Osteoblast (primary cell): ENCODE measurements around the gene C6orf136. TPM values are rescaled to one million over a fixed set of nuclear protein-coding genes. Genes with fewer than 3 reads are reported as not detected.

ENCODE experiments used
- DNase-seq: peaks from one replicate; pipeline ENCODE4 v3.0.0; 2011; ENCODE audit warnings: low spot score, mixed read lengths; ENCODE audit not compliant: insufficient read length; ENCODE audit errors: missing footprints
- H2AFZ ChIP-seq: 2 replicates; pipeline ENCODE4 v1.6.0; 2011; ENCODE audit warnings: mild to moderate bottlenecking, low read length
- H3K27ac ChIP-seq: 2 replicates; pipeline ENCODE4 v1.5.1; 2011; ENCODE audit warnings: mild to moderate bottlenecking, low read depth, low read length, moderate library complexity
- H3K27me3 ChIP-seq: 2 replicates; pipeline ENCODE4 v1.6.0; 2012; ENCODE audit warnings: mild to moderate bottlenecking, control low read depth, inconsistent platforms, low read length, moderate library complexity; ENCODE audit not compliant: insufficient read depth
- H3K36me3 ChIP-seq: 2 replicates; pipeline ENCODE4 v1.5.1; 2011; ENCODE audit warnings: mild to moderate bottlenecking, low read length, control low read depth, moderate library complexity; ENCODE audit not compliant: insufficient read depth
- H3K4me1 ChIP-seq: 2 replicates; pipeline ENCODE4 v1.5.1; 2011; ENCODE audit warnings: mild to moderate bottlenecking, low read length, control low read depth, moderate library complexity; ENCODE audit not compliant: insufficient read depth
- H3K4me2 ChIP-seq: 2 replicates; pipeline ENCODE4 v1.6.0; 2011; ENCODE audit warnings: mild to moderate bottlenecking, low read length; ENCODE audit not compliant: insufficient read depth
- H3K4me3 ChIP-seq: fragments of 200-600 bp; sonication (generic); 3 replicates; pipeline ENCODE4 v1.5.1; 2012; ENCODE audit warnings: mild to moderate bottlenecking, low read length, inconsistent platforms; ENCODE audit not compliant: insufficient read depth
- H3K79me2 ChIP-seq: 2 replicates; pipeline ENCODE4 v1.6.0; 2012; ENCODE audit warnings: mild to moderate bottlenecking, low read length, control low read depth, inconsistent platforms; ENCODE audit not compliant: insufficient read depth
- H3K9me3 ChIP-seq: 2 replicates; pipeline ENCODE4 v1.5.1; 2011; ENCODE audit warnings: low read depth, low read length, control low read depth
- H4K20me1 ChIP-seq: 2 replicates; pipeline ENCODE4 v1.6.0; 2012; ENCODE audit warnings: mild to moderate bottlenecking, low read length, control low read depth; ENCODE audit not compliant: insufficient read depth
- total RNA-seq: library from RNA; depleted of rRNA; stranded (reverse); fragments of >200 nt; gene quantifications from 2 replicates; pipeline ENCODE4 v1.2.3, GENCODE V29; 2012
- TF ChIP-seq, protein P1 (sequence below): IDR thresholded peaks from 2 replicates; pipeline ENCODE4 v1.5.1; 2011; ENCODE audit warnings: mild to moderate bottlenecking, low read depth, low read length, moderate library complexity; ENCODE audit errors: extremely low read depth

Gene C6orf136
- total RNA-seq, 1 donor, result 6.2 TPM

GRCh38 chr6:30603961-30604360 is 43.0 kb upstream of the C6orf136 start:
- peaks cover 90% of the 10 kb centered on the region for H3K36me3 ChIP-seq
- H3K4me3 ChIP-seq, result no peak overlapping the region
- H3K9me3 ChIP-seq, result no peaks in the 10 kb centered on the region
- DNase-seq, result no peak
- TF ChIP-seq, protein P1, sequence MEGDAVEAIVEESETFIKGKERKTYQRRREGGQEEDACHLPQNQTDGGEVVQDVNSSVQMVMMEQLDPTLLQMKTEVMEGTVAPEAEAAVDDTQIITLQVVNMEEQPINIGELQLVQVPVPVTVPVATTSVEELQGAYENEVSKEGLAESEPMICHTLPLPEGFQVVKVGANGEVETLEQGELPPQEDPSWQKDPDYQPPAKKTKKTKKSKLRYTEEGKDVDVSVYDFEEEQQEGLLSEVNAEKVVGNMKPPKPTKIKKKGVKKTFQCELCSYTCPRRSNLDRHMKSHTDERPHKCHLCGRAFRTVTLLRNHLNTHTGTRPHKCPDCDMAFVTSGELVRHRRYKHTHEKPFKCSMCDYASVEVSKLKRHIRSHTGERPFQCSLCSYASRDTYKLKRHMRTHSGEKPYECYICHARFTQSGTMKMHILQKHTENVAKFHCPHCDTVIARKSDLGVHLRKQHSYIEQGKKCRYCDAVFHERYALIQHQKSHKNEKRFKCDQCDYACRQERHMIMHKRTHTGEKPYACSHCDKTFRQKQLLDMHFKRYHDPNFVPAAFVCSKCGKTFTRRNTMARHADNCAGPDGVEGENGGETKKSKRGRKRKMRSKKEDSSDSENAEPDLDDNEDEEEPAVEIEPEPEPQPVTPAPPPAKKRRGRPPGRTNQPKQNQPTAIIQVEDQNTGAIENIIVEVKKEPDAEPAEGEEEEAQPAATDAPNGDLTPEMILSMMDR, result no peak
- H3K4me1 ChIP-seq, result no peaks in the 10 kb centered on the region
- no peaks in the 10 kb centered on the region for H3K27me3 ChIP-seq
- H3K79me2 ChIP-seq, result peaks cover 6% of the 10 kb centered on the region
- no peak overlapping the region for H3K4me2 ChIP-seq
- no peak overlapping the region for H3K27ac ChIP-seq
- peaks cover 32% of the 10 kb centered on the region for H4K20me1 ChIP-seq
- H2AFZ ChIP-seq, result no peak overlapping the region

DNA sequence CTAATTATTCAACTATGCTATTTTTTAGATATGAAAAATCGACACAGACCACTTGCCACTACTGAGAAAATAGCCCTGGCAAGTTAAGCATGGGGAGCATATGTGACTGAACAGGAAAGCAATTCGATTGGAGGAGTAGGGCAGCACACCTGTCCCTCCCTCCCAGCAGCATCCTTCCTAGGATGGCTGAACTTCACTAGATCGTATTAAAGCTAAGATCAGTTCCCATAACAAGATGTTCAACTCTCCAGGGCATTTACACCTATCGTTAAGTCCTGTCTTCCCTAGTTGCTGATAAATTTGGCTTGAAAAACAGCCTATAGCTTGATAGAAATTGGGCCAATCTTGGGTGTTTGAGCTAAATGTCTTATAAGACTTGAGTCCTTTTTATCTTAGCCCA is 36.9 kb upstream of the C6orf136 start:
- Histone ChIP-seq H3K36me3 (peaks cover 65% of the 10 kb centered on the region), H4K20me1 (peaks cover 50% of the 10 kb centered on the region), H3K4me3 (no peak overlapping the region), H3K27ac (peak overlapping the region; percentile 38), H3K9me3 (no peaks in the 10 kb centered on the region), H3K4me1 (peaks cover 44% of the 10 kb centered on the region), H3K4me2 (no peak overlapping the region), H2AFZ (no peak overlapping the region), H3K79me2 (peaks cover 34% of the 10 kb centered on the region), H3K27me3 (no peaks in the 10 kb centered on the region)
- TF ChIP-seq, protein P1, result no peak
- DNase-seq, result no peak

DNA sequence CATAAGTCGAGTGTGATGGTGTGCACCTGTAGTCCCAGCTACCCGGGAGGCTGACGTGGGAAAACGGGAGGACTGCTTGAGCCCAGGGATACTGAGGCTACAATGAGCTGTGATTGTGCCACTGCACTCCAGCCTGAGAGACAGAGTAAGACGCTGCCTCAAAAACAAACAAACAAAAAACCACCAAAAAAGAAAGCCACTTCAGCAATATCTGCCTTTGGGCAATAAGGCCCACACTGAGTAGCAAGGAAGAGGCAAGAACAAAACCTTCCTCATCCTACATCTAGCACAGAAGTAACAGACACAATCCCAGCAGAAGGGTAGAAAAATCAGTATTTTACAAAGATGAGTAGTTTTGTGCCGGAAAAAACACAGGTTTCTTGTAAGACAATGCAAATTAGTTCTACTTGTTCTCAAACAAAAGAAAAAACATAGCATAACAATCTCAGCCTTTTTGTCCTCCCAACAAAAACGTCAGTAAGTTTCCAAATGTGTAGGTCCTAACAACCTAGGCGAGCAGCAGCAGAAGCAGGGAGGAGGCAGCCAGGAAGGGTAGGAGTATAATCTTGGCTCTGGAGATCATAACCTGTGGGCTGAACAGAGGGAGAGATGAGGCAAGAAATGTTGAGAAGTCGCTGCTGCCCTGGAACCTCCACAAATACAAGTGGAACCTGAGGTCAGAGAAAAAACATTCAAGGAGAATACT is 35.6 kb upstream of the C6orf136 start:
- H3K27ac ChIP-seq, result peak overlapping the region; percentile 42
- H3K79me2 ChIP-seq, result peaks cover 39% of the 10 kb centered on the region
- no peak for DNase-seq
- H3K4me1 ChIP-seq, result peaks cover 50% of the 10 kb centered on the region
- H3K9me3 ChIP-seq, result no peaks in the 10 kb centered on the region
- no peak overlapping the region for H3K4me3 ChIP-seq
- TF ChIP-seq, protein P1, result no peak
- H4K20me1 ChIP-seq, result peaks cover 50% of the 10 kb centered on the region
- H3K36me3 ChIP-seq, result peaks cover 58% of the 10 kb centered on the region
- H3K4me2 ChIP-seq, result no peak overlapping the region
- H2AFZ ChIP-seq, result no peak overlapping the region
- H3K27me3 ChIP-seq, result no peaks in the 10 kb centered on the region

DNA sequence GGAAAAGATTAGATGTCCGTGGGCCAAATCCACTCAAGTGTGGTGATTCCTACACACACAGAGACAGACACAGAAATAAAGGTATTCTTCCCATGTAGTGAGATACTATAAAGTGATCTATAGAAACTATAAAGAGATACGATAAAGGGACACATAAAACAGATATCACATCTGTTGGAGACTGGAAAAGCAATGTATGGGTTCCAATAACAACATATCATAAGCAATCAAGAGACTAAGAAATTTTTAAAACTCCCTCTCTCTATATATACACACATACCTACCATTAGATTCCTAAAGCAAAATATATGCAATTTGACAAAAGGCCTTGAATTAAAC is 35.1 kb upstream of the C6orf136 start:
- H4K20me1 ChIP-seq, result peaks cover 46% of the 10 kb centered on the region
- H3K79me2 ChIP-seq, result peaks cover 42% of the 10 kb centered on the region
- H2AFZ ChIP-seq, result no peak overlapping the region
- peak overlapping the region; percentile 9 for H3K4me2 ChIP-seq
- H3K36me3 ChIP-seq, result peaks cover 58% of the 10 kb centered on the region
- H3K27me3 ChIP-seq, result no peaks in the 10 kb centered on the region
- no peak for DNase-seq
- no peak overlapping the region for H3K4me3 ChIP-seq
- H3K9me3 ChIP-seq, result no peaks in the 10 kb centered on the region
- peaks cover 52% of the 10 kb centered on the region for H3K4me1 ChIP-seq
- peak overlapping the region; percentile 42 for H3K27ac ChIP-seq
- TF ChIP-seq, protein P1, result no peak
